ENCODE data around the gene RNF115. TPM values are rescaled to one million over a fixed set of nuclear protein-coding genes. Genes with fewer than 3 reads are reported as not detected.
A peak's percentile ranks its signal among the peaks of the same experiment; 100 is the strongest.

The RNF115 gene
- 10 to 100 TPM; 24.3 to 28.2 (median 26.1) TPM for total RNA-seq

DNA sequence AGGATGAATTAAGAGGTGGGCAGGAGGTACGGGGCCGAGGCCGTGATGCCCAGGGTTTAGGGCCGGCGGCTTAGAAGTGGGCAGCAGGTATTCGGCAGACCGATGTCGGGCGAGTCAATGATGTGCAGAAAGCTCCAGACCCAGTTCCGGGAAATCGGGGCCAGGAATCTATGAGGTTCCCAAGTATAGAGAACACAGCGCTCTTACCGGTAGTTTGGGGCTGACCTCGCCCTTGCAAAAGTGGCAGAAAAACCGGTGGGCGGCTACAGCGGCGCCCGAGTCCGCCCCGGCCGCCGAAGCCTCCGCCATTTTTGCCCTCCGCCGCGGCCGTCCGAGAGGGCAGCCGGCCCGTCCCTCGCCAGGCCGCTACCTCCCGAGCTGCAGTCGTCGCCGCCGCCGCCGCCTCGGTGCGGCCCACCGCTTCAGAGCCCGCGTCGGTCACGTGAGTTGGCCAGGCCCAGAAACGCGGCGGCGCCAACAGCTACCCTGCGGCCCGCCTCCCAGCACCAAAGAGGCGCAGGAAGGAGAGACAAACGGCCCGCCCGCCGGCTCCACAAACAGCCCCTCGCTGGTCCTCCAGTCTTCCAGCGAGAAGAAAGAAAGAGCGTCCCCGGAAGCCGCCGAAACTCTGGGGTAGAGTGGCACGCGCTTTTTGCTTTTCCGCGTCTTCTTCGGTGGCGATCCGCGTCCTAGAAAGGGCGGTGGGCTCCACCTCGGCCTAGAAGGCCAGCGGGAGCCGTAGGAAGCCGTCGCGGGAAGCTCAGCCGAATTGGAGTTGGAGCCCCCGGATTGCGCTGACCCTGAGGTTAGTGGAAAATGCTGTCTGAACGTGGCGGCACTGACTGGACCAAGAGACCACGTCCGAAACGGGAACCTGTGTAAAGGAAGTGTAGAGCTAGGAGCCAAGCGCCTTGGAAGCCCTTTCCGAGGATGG lies at the start of gene RNF115, which contains the start of gene POLR3C:
RNF115 (minus strand) TSS at position 531 of the 934 bp plus-strand sequence; CDS start at position 309, 222 bp downstream.
POLR3C (plus strand) TSS at position 636 of the 934 bp plus-strand sequence. CDS start 1,577 bp downstream, outside the sequence.
- H3K4me1 ChIP-seq: peaks cover 0 to 9% of the 10 kb centered on the region in 2 donors
- H3K4me3 ChIP-seq: peak within 1 kb of the TSS; percentile 66 to 86 (median 85)
- H3K36me3 ChIP-seq: peaks cover 2% of the 10 kb centered on the region
- intact Hi-C loops (cut with DNase I; ENCODE audit: low total_unique reads): no loop called here
- H3K9me3 ChIP-seq: no peaks in the 10 kb centered on the region
- H3K27me3 ChIP-seq: no peaks in the 10 kb centered on the region
- DNase-seq (ENCODE audit: low spot score in 2 of 2): peak; percentile 83 to 87
- TF ChIP-seq POLR2A (IDR thresholded peaks at IDR 0.05): peak; percentile 62
- peak; percentile 79 to 82 (median 82) for TF ChIP-seq POLR2AphosphoS5 (IDR thresholded peaks at IDR 0.05)
- TF ChIP-seq, protein P1, sequence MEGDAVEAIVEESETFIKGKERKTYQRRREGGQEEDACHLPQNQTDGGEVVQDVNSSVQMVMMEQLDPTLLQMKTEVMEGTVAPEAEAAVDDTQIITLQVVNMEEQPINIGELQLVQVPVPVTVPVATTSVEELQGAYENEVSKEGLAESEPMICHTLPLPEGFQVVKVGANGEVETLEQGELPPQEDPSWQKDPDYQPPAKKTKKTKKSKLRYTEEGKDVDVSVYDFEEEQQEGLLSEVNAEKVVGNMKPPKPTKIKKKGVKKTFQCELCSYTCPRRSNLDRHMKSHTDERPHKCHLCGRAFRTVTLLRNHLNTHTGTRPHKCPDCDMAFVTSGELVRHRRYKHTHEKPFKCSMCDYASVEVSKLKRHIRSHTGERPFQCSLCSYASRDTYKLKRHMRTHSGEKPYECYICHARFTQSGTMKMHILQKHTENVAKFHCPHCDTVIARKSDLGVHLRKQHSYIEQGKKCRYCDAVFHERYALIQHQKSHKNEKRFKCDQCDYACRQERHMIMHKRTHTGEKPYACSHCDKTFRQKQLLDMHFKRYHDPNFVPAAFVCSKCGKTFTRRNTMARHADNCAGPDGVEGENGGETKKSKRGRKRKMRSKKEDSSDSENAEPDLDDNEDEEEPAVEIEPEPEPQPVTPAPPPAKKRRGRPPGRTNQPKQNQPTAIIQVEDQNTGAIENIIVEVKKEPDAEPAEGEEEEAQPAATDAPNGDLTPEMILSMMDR (IDR thresholded peaks at IDR 0.05): peak in 1 of 3 donors; percentile 5
- peak within 1 kb of the TSS; percentile 89 to 97 for H3K27ac ChIP-seq

DNA sequence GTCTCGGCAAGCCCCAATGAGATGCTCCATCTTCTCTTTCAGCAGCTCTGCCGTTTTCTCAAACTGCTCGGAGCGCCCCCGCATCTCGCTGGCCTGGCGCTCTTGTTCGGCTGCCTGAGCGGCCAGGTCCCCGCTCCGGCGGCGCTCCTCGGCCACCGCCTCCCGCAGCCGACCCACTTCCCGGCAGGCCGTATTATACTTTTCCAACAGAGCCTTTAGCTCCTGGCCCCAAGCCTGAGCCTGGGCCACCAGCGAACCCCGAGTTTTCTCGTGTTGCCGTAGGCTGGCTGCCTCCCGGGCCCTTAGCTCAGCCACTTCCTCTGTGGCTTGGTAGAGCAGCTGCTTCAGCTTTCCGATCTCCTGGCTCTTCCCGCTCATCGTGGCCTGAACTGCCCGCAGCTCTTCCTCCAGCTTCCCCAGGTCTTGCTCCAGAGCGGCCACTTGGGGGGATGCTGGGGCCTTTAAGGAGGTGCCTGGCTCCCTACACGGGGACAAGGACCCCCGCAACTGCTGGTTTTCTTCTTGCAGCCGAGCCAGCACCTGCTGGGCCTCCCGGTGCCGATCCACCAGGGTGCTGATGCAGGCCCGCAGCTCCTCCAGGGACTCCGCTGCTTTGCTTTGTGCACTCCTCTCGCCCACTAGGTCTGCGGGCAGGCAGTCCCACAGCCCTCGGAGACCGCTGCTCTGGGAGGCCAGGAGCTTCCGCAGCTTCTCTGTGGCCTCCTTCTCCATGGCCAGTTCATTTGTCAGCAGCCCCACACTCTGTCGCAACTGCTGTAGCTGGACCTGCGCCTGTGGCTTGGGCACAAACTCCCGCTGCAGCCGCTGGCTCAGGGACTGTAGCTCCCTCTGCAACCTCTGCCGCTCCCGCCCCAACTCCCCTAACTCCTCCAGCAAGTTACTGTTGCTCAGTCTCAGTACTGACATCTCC lies 48.4 kb upstream of the RNF115 start:
- peak in 1 of 2 donors; percentile 62 for DNase-seq (ENCODE audit: low spot score in 2 of 2)
- H3K36me3 ChIP-seq: no peaks in the 10 kb centered on the region
- no peaks in the 10 kb centered on the region for H3K9me3 ChIP-seq
- intact Hi-C loops (cut with DNase I; ENCODE audit: low total_unique reads): no loop called here
- peaks cover 0 to 8% of the 10 kb centered on the region in 2 donors for H3K4me1 ChIP-seq
- peak in 2 of 3 donors; percentile 10 to 21 for TF ChIP-seq POLR2AphosphoS5 (IDR thresholded peaks at IDR 0.05)
- TF ChIP-seq, protein P1 (IDR thresholded peaks at IDR 0.05): no peak
- no peak for TF ChIP-seq POLR2A (IDR thresholded peaks at IDR 0.05)
- peak overlapping the region; percentile 79 to 91 for H3K27ac ChIP-seq
- H3K4me3 ChIP-seq: peak overlapping the region; percentile 52 to 73 (median 53)
- H3K27me3 ChIP-seq: no peaks in the 10 kb centered on the region

DNA sequence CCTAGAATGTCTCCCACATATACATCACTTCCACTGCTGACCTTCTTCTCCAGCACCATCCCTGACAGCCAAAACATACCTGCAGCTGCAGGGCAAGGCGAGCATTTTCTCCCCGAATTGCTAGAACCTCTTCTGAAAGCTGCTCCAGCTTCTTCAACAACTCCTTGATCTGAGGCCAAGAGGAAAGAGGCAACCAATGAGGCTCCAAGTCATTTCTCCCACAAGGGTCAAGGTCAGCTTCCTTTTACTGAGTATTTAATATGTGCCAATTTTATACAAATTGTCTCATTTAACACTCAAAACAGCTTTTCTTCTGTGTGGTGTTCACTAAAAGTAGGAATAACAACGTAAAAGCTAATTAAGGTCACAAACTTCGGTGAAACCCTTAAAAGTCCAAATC lies 44.3 kb upstream of the RNF115 start:
- intact Hi-C loops (cut with DNase I; ENCODE audit: low total_unique reads): no loop called here
- Histone ChIP-seq H3K4me1 (peaks cover 0 to 7% of the 10 kb centered on the region in 2 donors), H3K27ac (peak overlapping the region in 1 of 2 donors; percentile 30), H3K4me3 (no peak overlapping the region), H3K27me3 (no peaks in the 10 kb centered on the region), H3K36me3 (no peaks in the 10 kb centered on the region), H3K9me3 (no peaks in the 10 kb centered on the region)
- no peak for TF ChIP-seq POLR2A (IDR thresholded peaks at IDR 0.05)
- DNase-seq (ENCODE audit: low spot score in 2 of 2): no peak

DNA sequence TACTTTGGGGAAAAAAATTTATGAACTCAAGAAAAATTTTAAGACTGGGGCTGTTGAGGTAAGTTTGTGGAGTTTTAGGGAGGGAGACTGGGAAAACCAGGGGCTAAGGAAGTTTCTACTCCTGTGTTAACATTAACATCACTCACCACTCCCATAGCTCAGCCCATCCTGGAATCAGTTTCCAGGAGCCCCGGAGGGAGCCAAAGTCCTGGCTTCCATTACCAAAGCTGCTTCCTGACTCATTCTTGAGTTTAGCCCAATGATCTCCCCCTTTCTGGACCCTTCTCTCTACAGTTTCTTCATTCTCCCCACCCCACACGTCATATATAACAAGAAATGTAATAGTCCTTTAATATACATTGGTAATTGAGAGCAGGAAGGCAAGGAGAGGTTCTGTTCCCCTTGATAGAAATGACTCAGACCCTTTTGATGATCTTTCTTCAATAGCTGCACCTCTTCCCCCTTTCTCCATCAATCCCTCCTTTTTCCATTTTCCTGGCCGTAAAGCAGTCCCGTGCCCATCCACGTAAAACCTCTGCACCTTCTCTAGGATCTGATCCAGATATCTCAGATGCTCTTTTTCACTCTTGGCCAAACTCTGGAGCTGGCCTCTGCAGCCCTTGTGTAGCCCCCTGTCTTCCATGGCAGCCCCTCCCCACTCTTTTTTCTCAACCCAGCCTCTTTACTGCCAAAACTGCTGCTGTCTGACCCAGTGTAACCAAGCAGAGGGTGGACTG lies 39.6 kb upstream of the RNF115 start:
- H3K4me3 ChIP-seq: no peak overlapping the region
- intact Hi-C loops (cut with DNase I; ENCODE audit: low total_unique reads): no loop called here

More for the DNA sequence above, 39.6 kb upstream of the RNF115 start:
- Histone ChIP-seq H3K27me3 (no peaks in the 10 kb centered on the region), H3K9me3 (no peaks in the 10 kb centered on the region), H3K27ac (no peak overlapping the region), H3K36me3 (no peaks in the 10 kb centered on the region), H3K4me1 (peaks cover 0 to 4% of the 10 kb centered on the region in 2 donors)
- TF ChIP-seq POLR2A (IDR thresholded peaks at IDR 0.05) (no peak), POLR2AphosphoS5 (IDR thresholded peaks at IDR 0.05) (no peak)
- TF ChIP-seq, protein P1 (IDR thresholded peaks at IDR 0.05): no peak
- DNase-seq (ENCODE audit: low spot score in 2 of 2): no peak
